Measurements from ENCODE around the gene CYP4F3.

CYP4F3 gene

GRCh38 chr19:15613338-15613737 lies 27.4 kb upstream of the CYP4F3 start (continued):
- no peak for TF ChIP-seq ZFP30 (CRISPR knock-in tag; IDR thresholded peaks at IDR 0.05)
- no peak for TF ChIP-seq TOX (CRISPR knock-in tag; IDR thresholded peaks at IDR 0.05; ENCODE audit: borderline replicate concordance)
- TF ChIP-seq ZNF70 (CRISPR knock-in tag; IDR thresholded peaks at IDR 0.05) = no peak
- TF ChIP-seq ESRRG (CRISPR knock-in tag; IDR thresholded peaks at IDR 0.05) = no peak

GRCh38 chr19:15614507-15615379 lies 26.0 kb upstream of the CYP4F3 start, which contains the start of gene CYP4F8:
Gene CYP4F8, plus strand, starts transcription at chr19:15615218. Its CDS starts 399 bp downstream, at chr19:15615617.
- no peak for TF ChIP-seq ZNF8 (CRISPR knock-in tag; IDR thresholded peaks at IDR 0.05)
- no peak for TF ChIP-seq SNAI2 (CRISPR knock-in tag; IDR thresholded peaks at IDR 0.05)
- no peak for TF ChIP-seq ZFP3 (CRISPR knock-in tag; IDR thresholded peaks at IDR 0.05)
- no peak for TF ChIP-seq ZNF70 (CRISPR knock-in tag; IDR thresholded peaks at IDR 0.05)
- TF ChIP-seq PPARA (CRISPR knock-in tag; IDR thresholded peaks at IDR 0.05; ENCODE audit: borderline replicate concordance) = no peak
- no peak for TF ChIP-seq ESRRG (CRISPR knock-in tag; IDR thresholded peaks at IDR 0.05)
- ATAC-seq = no peak

- no peak for ATAC-seq
- no peak for TF ChIP-seq ESRRG (CRISPR knock-in tag; IDR thresholded peaks at IDR 0.05)
- TF ChIP-seq ZFP30 (CRISPR knock-in tag; IDR thresholded peaks at IDR 0.05) = no peak
These were observed 25.2 kb upstream of the CYP4F3 start for GRCh38 chr19:15615526-15615925.

GRCh38 chr19:15616183-15616582 lies 24.5 kb upstream of the CYP4F3 start:
- TF ChIP-seq ARNTL (CRISPR knock-in tag; IDR thresholded peaks at IDR 0.05; ENCODE audit: borderline replicate concordance, low read depth) (no peak), SNAI2 (CRISPR knock-in tag; IDR thresholded peaks at IDR 0.05) (no peak), OSR1 (CRISPR knock-in tag; IDR thresholded peaks at IDR 0.05) (no peak), GLIS3 (CRISPR knock-in tag; IDR thresholded peaks at IDR 0.05) (no peak), BACH2 (CRISPR knock-in tag; IDR thresholded peaks at IDR 0.05; ENCODE audit: borderline replicate concordance) (no peak), ESRRG (CRISPR knock-in tag; IDR thresholded peaks at IDR 0.05) (no peak), ZNF565 (CRISPR knock-in tag; conservative IDR thresholded peaks at IDR 0.05; ENCODE audit: low read depth) (no peak), TCF4 (CRISPR knock-in tag; IDR thresholded peaks at IDR 0.05; ENCODE audit: borderline replicate concordance) (no peak), CSRNP3 (CRISPR knock-in tag; IDR thresholded peaks at IDR 0.05) (no peak), ZC3H10 (CRISPR knock-in tag; IDR thresholded peaks at IDR 0.05) (no peak), ISL1 (CRISPR knock-in tag; IDR thresholded peaks at IDR 0.05) (no peak), PPARA (CRISPR knock-in tag; IDR thresholded peaks at IDR 0.05; ENCODE audit: borderline replicate concordance) (no peak)
- no peak for ATAC-seq

- TF ChIP-seq ZNF8 (CRISPR knock-in tag; IDR thresholded peaks at IDR 0.05) (no peak), TSHZ2 (CRISPR knock-in tag; IDR thresholded peaks at IDR 0.05) (no peak), ESRRG (CRISPR knock-in tag; IDR thresholded peaks at IDR 0.05) (no peak)
- ATAC-seq = no peak
These were observed 23.9 kb upstream of the CYP4F3 start for GRCh38 chr19:15616627-15617270.

- ATAC-seq = no peak
- TF ChIP-seq PATZ1 (CRISPR knock-in tag; IDR thresholded peaks at IDR 0.05; ENCODE audit: borderline replicate concordance) (no peak), TCF4 (CRISPR knock-in tag; IDR thresholded peaks at IDR 0.05; ENCODE audit: borderline replicate concordance) (no peak), BACH2 (CRISPR knock-in tag; IDR thresholded peaks at IDR 0.05; ENCODE audit: borderline replicate concordance) (no peak), POU6F1 (CRISPR knock-in tag; IDR thresholded peaks at IDR 0.05; ENCODE audit: borderline replicate concordance, low read depth) (no peak), OSR1 (CRISPR knock-in tag; IDR thresholded peaks at IDR 0.05) (no peak), ZFP3 (CRISPR knock-in tag; IDR thresholded peaks at IDR 0.05) (no peak), TSHZ2 (CRISPR knock-in tag; IDR thresholded peaks at IDR 0.05) (no peak), GLIS3 (CRISPR knock-in tag; IDR thresholded peaks at IDR 0.05) (no peak)
These were observed 22.4 kb upstream of the CYP4F3 start for GRCh38 chr19:15618321-15618720.

Data from SK-N-SH treated with all-trans-retinoic acid at 6 μM for 48 hours (cell line).